ENCODE results near the gene TRIM17.
"Not testable (repeated sequence)": the region's sequence is repeated elsewhere in the genome, so short reads cannot be mapped to it uniquely, and the experiment has no call there.

Gene TRIM17

GRCh38 chr1:228446852-228447251 lies 30.2 kb upstream of the TRIM17 start:
- DNase-seq = no peak

- DNase-seq = peak; percentile 58
These were observed 29.4 kb upstream of the TRIM17 start for GRCh38 chr1:228445843-228446650.

- no peak for DNase-seq
These were observed 28.8 kb upstream of the TRIM17 start for GRCh38 chr1:228445490-228445842.

GRCh38 chr1:228443395-228443794 lies 26.7 kb upstream of the TRIM17 start:
- no peak for DNase-seq

- no peak for DNase-seq
These were observed 24.3 kb upstream of the TRIM17 start for GRCh38 chr1:228440761-228441500.

- DNase-seq = no peak
These were observed 21.6 kb upstream of the TRIM17 start for GRCh38 chr1:228438266-228438665.

GRCh38 chr1:228437424-228437962 lies 20.8 kb upstream of the TRIM17 start:
- DNase-seq = no peak

GRCh38 chr1:228434689-228435088 lies 18.0 kb upstream of the TRIM17 start:
- no peak for DNase-seq

GRCh38 chr1:228433337-228434053 lies 16.8 kb upstream of the TRIM17 start:
- DNase-seq = not testable (repeated sequence)

- no peak for DNase-seq
These were observed 13.6 kb upstream of the TRIM17 start for GRCh38 chr1:228430243-228430642.

GRCh38 chr1:228429698-228430097 lies 13.0 kb upstream of the TRIM17 start:
- no peak for DNase-seq

GRCh38 chr1:228429007-228429406 lies 12.3 kb upstream of the TRIM17 start:
- DNase-seq = no peak

GRCh38 chr1:228428412-228428811 lies 11.8 kb upstream of the TRIM17 start:
- DNase-seq = no peak

- DNase-seq = no peak
These were observed 10.0 kb upstream of the TRIM17 start for GRCh38 chr1:228426518-228427175.

GRCh38 chr1:228424685-228425660 lies 8.3 kb upstream of the TRIM17 start:
- DNase-seq = no peak

GRCh38 chr1:228423404-228424053 lies 6.9 kb upstream of the TRIM17 start:
- no peak for DNase-seq

GRCh38 chr1:228420968-228421826 lies 4.5 kb upstream of the TRIM17 start:
- DNase-seq = no peak

GRCh38 chr1:228417483-228418203 lies 982 bp upstream of the TRIM17 start:
- DNase-seq = no peak

GRCh38 chr1:228417061-228417460 lies 400 bp upstream of the TRIM17 start:
- DNase-seq = no peak

Measured in activated CD4-positive, alpha-beta T cell treated with anti-CD3 and anti-CD28 coated beads, Interleukin-2, amount 50 U/mL, for 16 hours (primary cell).